ENCODE measurements around the gene TCF12.

DNA sequence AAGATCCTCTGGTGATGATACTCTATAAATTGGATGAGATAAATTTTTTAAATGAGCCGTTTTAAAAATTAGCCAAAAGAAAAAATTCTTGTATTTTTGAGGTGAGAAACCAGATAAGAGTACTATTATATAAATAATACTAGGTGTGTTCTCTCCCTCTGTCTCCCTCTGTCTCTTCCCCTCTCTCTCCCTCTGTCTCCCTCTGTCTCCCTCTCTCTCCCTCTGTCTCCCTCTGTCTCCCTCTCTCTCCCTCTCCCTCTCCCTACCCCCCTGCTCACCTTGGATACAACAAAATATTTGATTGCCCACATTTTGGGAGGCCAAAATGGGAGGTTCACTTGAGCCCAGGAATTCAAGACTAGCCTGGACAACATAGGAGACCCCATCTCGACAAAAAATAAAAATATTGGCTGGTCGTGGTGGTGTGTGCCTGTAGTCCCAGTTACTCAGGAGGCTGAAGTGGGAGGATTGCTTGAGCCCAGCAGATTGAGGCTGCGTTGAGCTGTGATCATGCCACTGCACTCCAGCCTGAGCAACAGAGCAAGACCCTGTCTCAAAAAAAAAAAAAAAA, 168.5 kb downstream of the TCF12 start:
- TF ChIP-seq GATA2 (IDR thresholded peaks at IDR 0.05; ENCODE audit: insufficient read depth, insufficient read length, low read depth, low read length) (no peak), MAX (IDR thresholded peaks at IDR 0.05; ENCODE audit: insufficient read depth, insufficient read length) (no peak), FOS (IDR thresholded peaks at IDR 0.05; ENCODE audit: borderline replicate concordance, insufficient read depth, low read length) (no peak), POLR2A (IDR thresholded peaks at IDR 0.05; ENCODE audit: low read depth, low read length) (no peak)
- TF ChIP-seq, protein P1, sequence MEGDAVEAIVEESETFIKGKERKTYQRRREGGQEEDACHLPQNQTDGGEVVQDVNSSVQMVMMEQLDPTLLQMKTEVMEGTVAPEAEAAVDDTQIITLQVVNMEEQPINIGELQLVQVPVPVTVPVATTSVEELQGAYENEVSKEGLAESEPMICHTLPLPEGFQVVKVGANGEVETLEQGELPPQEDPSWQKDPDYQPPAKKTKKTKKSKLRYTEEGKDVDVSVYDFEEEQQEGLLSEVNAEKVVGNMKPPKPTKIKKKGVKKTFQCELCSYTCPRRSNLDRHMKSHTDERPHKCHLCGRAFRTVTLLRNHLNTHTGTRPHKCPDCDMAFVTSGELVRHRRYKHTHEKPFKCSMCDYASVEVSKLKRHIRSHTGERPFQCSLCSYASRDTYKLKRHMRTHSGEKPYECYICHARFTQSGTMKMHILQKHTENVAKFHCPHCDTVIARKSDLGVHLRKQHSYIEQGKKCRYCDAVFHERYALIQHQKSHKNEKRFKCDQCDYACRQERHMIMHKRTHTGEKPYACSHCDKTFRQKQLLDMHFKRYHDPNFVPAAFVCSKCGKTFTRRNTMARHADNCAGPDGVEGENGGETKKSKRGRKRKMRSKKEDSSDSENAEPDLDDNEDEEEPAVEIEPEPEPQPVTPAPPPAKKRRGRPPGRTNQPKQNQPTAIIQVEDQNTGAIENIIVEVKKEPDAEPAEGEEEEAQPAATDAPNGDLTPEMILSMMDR (IDR thresholded peaks at IDR 0.05; ENCODE audit: extremely low read depth in 1 of 2, insufficient read depth in 1 of 2, low read depth in 1 of 2, low read length in 2 of 2): no peak
